Ovary (tissue), 9 donors: ENCODE data around the gene CTSH. TPM values are rescaled to one million over a fixed set of nuclear protein-coding genes. Genes with fewer than 3 reads are reported as not detected.
A peak's percentile ranks its signal among the peaks of the same experiment; 100 is the strongest.

Experiments
- DNase-seq, 5 donors: peaks; one replicate each; pipeline ENCODE4 v3.0.0-alpha.2; 2019 to 2020
- H3K27ac ChIP-seq, 2 donors: fragments of 200-600 bp; one replicate each; pipeline versions ENCODE4 v1.5.1 to v1.8.0; 2019 to 2022
- H3K27me3 ChIP-seq: fragments of 200-600 bp; one replicate; pipeline ENCODE4 v1.8.0; 2022
- H3K36me3 ChIP-seq: fragments of 200-600 bp; sonication (generic); one replicate; pipeline ENCODE4 v1.5.1; 2019
- H3K4me1 ChIP-seq: one replicate; pipeline ENCODE4 v1.8.1; 2013; ENCODE audit warnings: mild to moderate bottlenecking, moderate library complexity; ENCODE audit not compliant: insufficient read depth
- H3K4me3 ChIP-seq: fragments of 200-600 bp; sonication (generic); one replicate; pipeline ENCODE4 v1.5.1; 2017
- H3K9me3 ChIP-seq, 2 donors: fragments of 200-600 bp in 1 of 2; sonication (generic) in 1 of 2; one replicate each; pipeline versions ENCODE4 v1.5.1 to v1.8.1; 2013 to 2019; ENCODE audit warnings: mild to moderate bottlenecking in 1 of 2, moderate library complexity in 1 of 2
- CTCF ChIP-seq, 3 donors: fragments of 450-650 bp in 2 of 3; fragments of 200-600 bp in 1 of 3; IDR thresholded peaks; one replicate each; pipeline versions ENCODE4 v1.5.1 to v1.8.0; 2016 to 2022; ENCODE audit warnings: antibody characterized with exemption in 3 of 3, mild to moderate bottlenecking in 1 of 3
- EP300 ChIP-seq: sonication (generic); formaldehyde crosslinking; IDR thresholded peaks from one replicate; pipeline ENCODE4 v1.6.1; 2017; ENCODE audit warnings: antibody characterized with exemption
- POLR2A ChIP-seq: fragments of 450-650 bp; IDR thresholded peaks from one replicate; pipeline ENCODE4 v1.6.1; 2017; ENCODE audit warnings: antibody characterized with exemption, mild to moderate bottlenecking, moderate library complexity
- WGBS, 3 donors: extraction: QIAGEN DNeasy Blood & Tissue Kit in 1 of 3; methylation state at CpG; one replicate each; pipeline versions ENCODE4 v1.1.5 to v1.1.7; 2013 to 2017; 5-methylcytosine and 5-hydroxymethylcytosine counted together
- intact Hi-C, 4 donors: fragments of 100-400 bp; cut with DNase I; formaldehyde crosslinking; loops; one replicate each; pipeline versions ENCODE4 v1.11.0 to v1.15.1; 2022 to 2023
- polyA plus RNA-seq, 2 donors: library from polyadenylated mRNA; stranded (reverse); fragments of 200-250 nt in 1 of 2; fragments of 350-450 nt in 1 of 2; fragmentation: Illumina TruSeq in 1 of 2; extraction: RNeasy Lipid Tissue Mini Kit (QIAGEN cat#74804) in 1 of 2; gene quantifications; one replicate each; pipeline ENCODE4 v1.2.3, GENCODE V29; 2013 to 2014
- total RNA-seq, 7 donors: library from RNA; depleted of rRNA in 2 of 7; stranded (reverse); fragments of >200 nt in 2 of 7; fragmentation: NEBNext Ultra II Directional in 3 of 7; extraction: Animal tissue kit (Norgen Biotek cat#: 25700) in 3 of 7; gene quantifications; one replicate each; pipeline versions ENCODE4 v1.1.0 to v1.2.4, GENCODE V29; 2016 to 2023
- donor health status: DM: no; HTN: no; CAD: no; lungs with moderate emphysema.
- donor health status: DM: no; HTN: no; CAD: no.
- donor health status: Bipolar disorder and iron deficiency.
- donor health status: DM: yes; HTN: yes; CAD: no.
- donor health status: DM: no; HTN: no; CAD: no.
- donor health status: DM: yes; HTN: yes; CAD: no.

CTSH gene
- total and polyA plus RNA-seq, 9 donors = 84.3 to 197 (median 140) TPM

DNA sequence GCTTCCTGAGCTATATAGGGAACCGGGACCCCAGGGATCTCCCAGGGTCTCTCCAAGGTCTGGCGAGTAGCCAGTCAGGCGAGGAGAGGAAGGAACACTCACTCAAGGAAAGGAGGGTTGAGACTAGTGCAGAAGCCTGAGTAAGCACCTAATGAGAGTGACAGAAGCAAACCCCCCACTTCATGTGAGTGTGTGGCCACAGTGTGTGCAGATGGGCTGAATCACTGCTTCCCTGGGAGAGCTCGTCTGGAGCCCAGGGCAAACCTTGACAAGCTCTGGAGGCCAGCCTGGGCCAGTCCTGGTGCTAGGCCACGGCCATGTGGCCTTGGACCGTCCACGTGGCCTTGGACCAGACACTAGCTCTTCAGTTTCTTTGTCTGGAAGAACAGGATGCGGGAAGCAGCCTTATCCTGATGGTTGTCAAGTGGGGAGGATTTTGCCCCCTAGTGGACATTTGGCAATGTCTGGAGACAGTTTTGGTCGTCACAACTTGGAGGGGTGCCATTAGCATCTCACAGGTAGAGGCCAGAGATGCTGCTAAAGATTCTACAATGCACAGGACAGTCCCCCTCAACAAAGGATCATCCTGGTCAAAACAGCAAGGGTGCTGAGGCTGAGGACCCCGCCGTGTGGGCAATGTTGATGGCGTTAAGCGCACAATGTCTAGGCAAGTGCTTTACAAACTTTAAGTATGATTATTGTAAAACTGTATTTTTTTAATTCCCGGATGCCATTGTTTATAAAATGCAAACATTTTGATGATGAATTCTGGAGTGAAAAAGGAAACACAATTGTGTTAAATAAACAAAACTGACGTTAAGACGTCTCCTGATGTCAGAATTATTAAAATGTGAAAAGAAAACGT lies 34.8 kb upstream of the CTSH start:
- 48 to 54% (median 49%) methylated on average over 17 of the region's 17 CpGs for whole genome bisulfite sequencing, 3 donors
- intact Hi-C loops = loop anchor here in 1 of 4 donors (5.0 kb wide), 1 partner anchor 67 kb away; no protein-coding TSS in a partner anchor

GRCh38 chr15:78978601-78979179 lies 33.8 kb upstream of the CTSH start:
- Histone ChIP-seq H3K27ac (no peak overlapping the region), H3K9me3 (no peaks in the 10 kb centered on the region), H3K4me3 (no peak overlapping the region), H3K27me3 (no peaks in the 10 kb centered on the region), H3K36me3 (no peaks in the 10 kb centered on the region), H3K4me1 (peaks cover 6% of the 10 kb centered on the region)
- 91 to 95% (median 94%) methylated on average over 19 of the region's 19 CpGs for WGBS, 3 donors
- intact Hi-C loops = no loop called here
- DNase-seq = no peak
- TF ChIP-seq EP300 = no peak
- TF ChIP-seq POLR2A = no peak
- no peak for TF ChIP-seq CTCF (IDR thresholded peaks at IDR 0.05)

More for the DNA sequence above, 34.8 kb upstream of the CTSH start:
- TF ChIP-seq EP300 (no peak), CTCF (IDR thresholded peaks at IDR 0.05) (peak; percentile 23 to 56 (median 49))
- DNase-seq = peak; percentile 62 to 77 (median 75)
- Histone ChIP-seq H3K27ac (peak overlapping the region in 1 of 2 donors; percentile 7), H3K4me1 (peaks cover 6% of the 10 kb centered on the region), H3K9me3 (no peaks in the 10 kb centered on the region), H3K27me3 (no peaks in the 10 kb centered on the region), H3K36me3 (no peaks in the 10 kb centered on the region), H3K4me3 (no peak overlapping the region)

GRCh38 chr15:78977591-78978347 lies 32.9 kb upstream of the CTSH start:
- Histone ChIP-seq H3K27ac (no peak overlapping the region), H3K27me3 (no peaks in the 10 kb centered on the region), H3K4me1 (peaks cover 6% of the 10 kb centered on the region), H3K36me3 (no peaks in the 10 kb centered on the region), H3K4me3 (no peak overlapping the region), H3K9me3 (no peaks in the 10 kb centered on the region)
- no peak for DNase-seq
- intact Hi-C loops = no loop called here
- TF ChIP-seq EP300 = no peak
- no peak for TF ChIP-seq POLR2A
- TF ChIP-seq CTCF (IDR thresholded peaks at IDR 0.05) = no peak
- WGBS, 3 donors = 91 to 93% (median 92%) methylated on average over 10 of the region's 10 CpGs

DNA sequence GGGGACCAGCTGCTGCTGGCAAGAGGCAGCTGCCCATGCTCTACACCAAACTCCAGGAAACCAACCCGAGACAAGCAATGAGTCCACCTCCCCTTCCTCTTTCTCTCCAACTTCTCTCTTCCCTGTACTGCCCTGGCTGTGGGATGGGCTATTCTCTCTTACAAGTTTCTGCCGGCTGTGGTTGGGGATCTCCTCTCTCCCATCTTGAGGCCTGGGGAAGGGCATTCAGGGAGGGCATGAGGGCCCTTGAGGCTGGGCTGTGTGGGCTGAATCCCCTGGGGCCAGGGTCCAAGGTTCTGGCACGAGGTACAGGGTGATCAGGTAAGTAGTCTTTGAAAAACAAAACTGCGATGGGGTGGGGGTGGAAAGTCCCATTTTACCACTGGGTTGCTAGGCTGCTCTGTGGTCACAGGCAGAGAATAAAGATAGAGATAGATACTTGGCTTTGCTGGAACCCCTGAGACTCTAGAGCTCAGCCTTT lies 32.3 kb upstream of the CTSH start:
- no peak for DNase-seq
- no peaks in the 10 kb centered on the region for H3K9me3 ChIP-seq
- no peaks in the 10 kb centered on the region for H3K27me3 ChIP-seq
- no peak overlapping the region for H3K27ac ChIP-seq
- no peaks in the 10 kb centered on the region for H3K36me3 ChIP-seq
- no peak overlapping the region for H3K4me3 ChIP-seq
- peaks cover 6% of the 10 kb centered on the region for H3K4me1 ChIP-seq
- intact Hi-C loops = no loop called here
- WGBS, 3 donors = 66 to 78% (median 67%) methylated on average over 4 of the region's 4 CpGs
- TF ChIP-seq CTCF (IDR thresholded peaks at IDR 0.05) (no peak), EP300 (no peak), POLR2A (no peak)
